ENCODE data around the gene MLLT6. TPM values are rescaled to one million over a fixed set of nuclear protein-coding genes. Genes with fewer than 3 reads are reported as not detected.

Gene MLLT6
- polyA plus RNA-seq, 2 of the 4 experiments (the other 2 are of a cell fraction): 28.3 to 28.9 TPM

GRCh38 chr17:38702166-38702915, 2.7 kb upstream of the MLLT6 start (continued):
- TF ChIP-seq ELK1 (IDR thresholded peaks at IDR 0.05; ENCODE audit: low read depth, low read length) (no peak), ZC3H11A (IDR thresholded peaks at IDR 0.05) (no peak), RNF2 (IDR thresholded peaks at IDR 0.05; ENCODE audit: borderline replicate concordance, low read depth) (peak; percentile 69; the same call in 1 of the 2 replicates), FOXS1 (CRISPR knock-in tag; IDR thresholded peaks at IDR 0.05) (peak; percentile 82; the same call in 1 of the 2 replicates), HOXB5 (CRISPR knock-in tag; IDR thresholded peaks at IDR 0.05) (peak; percentile 97), SMC3 (IDR thresholded peaks at IDR 0.05) (no peak), ZNF302 (CRISPR knock-in tag; IDR thresholded peaks at IDR 0.05) (peak; percentile 82; the same call in 1 of the 2 replicates), HMGXB4 (CRISPR knock-in tag; IDR thresholded peaks at IDR 0.05; ENCODE audit: borderline replicate concordance) (peak; percentile 88), ESRRA (IDR thresholded peaks at IDR 0.05; ENCODE audit: borderline replicate concordance, low read length) (no peak), NR3C1 (IDR thresholded peaks at IDR 0.05) (no peak), EHF (CRISPR knock-in tag; IDR thresholded peaks at IDR 0.05) (peak; percentile 97), MAFK (IDR thresholded peaks at IDR 0.05; ENCODE audit: partially characterized antibody) (no peak), USF2 (IDR thresholded peaks at IDR 0.05) (peak; percentile 39; the same call in 1 of the 2 replicates), RARB (CRISPR knock-in tag; IDR thresholded peaks at IDR 0.05) (0 out of 2 replicates have a peak, but pooled peaks have one; percentile 65), RFX5 (IDR thresholded peaks at IDR 0.05) (no peak), CHD4 (IDR thresholded peaks at IDR 0.05; ENCODE audit: borderline replicate concordance) (no peak), E2F6 (IDR thresholded peaks at IDR 0.05; ENCODE audit: borderline replicate concordance, low read depth) (peak; percentile 99), JUN (IDR thresholded peaks at IDR 0.05) (peak; percentile 65 to 92; a peak in 4 of 5 replicates), TFCP2L1 (CRISPR knock-in tag; IDR thresholded peaks at IDR 0.05) (peak; percentile 75; the same call in 1 of the 2 replicates), MAX (IDR thresholded peaks at IDR 0.05) (peak; percentile 97), REST (IDR thresholded peaks at IDR 0.05) (peak; percentile 88), PHF8 (IDR thresholded peaks at IDR 0.05; ENCODE audit: borderline replicate concordance, low read depth) (peak; percentile 75; the same call in 1 of the 2 replicates), POLR2A (IDR thresholded peaks at IDR 0.05; ENCODE audit: low read length) (peak; percentile 85), BHLHE40 (IDR thresholded peaks at IDR 0.05; ENCODE audit: low read depth, low read length) (no peak), HOXA7 (CRISPR knock-in tag; IDR thresholded peaks at IDR 0.05) (0 out of 2 replicates have a peak, but pooled peaks have one; percentile 66), PBX3 (IDR thresholded peaks at IDR 0.05) (no peak), KDM1A (IDR thresholded peaks at IDR 0.05; ENCODE audit: low read depth) (no peak), EP300 (IDR thresholded peaks at IDR 0.05) (no peak; a peak in 1 of 5 replicates), RCOR1 (IDR thresholded peaks at IDR 0.05; ENCODE audit: low read depth, low read length) (no peak)

Data from A549 (cell line).